Stimulated activated CD4-positive, alpha-beta T cell treated with anti-CD3 and anti-CD28 coated beads, Interleukin-1b, Interleukin-23, amount 100 ng/mL, for 4 hours (primary cell): Measurements from ENCODE around the gene NIP7.

Experiments
- DNase-seq, 2 donors: peaks; one replicate each; pipeline ENCODE4 v3.0.0-alpha.2; 2020; ENCODE audit warnings: low read depth in 2 of 2

The NIP7 gene

DNA sequence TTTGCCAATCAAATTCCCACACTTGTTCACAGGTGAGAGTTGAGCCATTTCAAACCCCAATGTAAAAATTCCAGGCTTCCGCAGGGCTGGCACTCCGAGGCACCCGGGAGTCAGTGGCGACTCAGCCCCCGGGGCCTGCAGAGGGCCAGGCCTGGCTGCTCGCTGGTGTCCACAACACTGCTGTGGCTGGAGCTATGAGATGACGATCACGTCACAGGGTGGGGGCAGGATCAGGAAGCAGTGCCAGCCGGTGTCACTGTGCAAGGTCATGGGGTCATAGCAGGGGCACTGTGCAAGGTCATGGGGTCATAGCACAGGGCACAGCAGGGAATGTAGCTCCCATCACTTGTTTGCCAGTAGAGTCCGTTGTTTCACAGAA, 20.7 kb upstream of the NIP7 start:
- DNase-seq, result no peak

DNA sequence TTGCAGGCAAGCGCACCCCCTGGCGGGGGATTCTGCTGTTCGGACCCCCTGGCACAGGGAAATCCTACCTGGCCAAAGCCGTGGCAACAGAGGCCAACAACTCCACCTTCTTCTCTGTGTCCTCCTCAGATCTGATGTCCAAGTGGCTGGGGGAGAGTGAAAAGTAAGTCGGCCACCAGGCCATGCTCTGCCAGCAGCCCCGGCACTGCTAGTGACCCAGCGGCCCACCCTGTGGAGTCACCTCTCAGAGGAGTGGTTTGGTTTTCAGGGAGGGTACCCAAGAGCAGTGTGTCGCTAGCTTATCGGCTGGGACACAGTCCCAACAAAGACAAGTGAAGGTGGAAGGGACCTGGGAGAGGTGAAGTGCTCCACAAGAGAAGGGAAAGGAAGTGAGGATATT, 20.2 kb upstream of the NIP7 start:
- no peak for DNase-seq

DNA sequence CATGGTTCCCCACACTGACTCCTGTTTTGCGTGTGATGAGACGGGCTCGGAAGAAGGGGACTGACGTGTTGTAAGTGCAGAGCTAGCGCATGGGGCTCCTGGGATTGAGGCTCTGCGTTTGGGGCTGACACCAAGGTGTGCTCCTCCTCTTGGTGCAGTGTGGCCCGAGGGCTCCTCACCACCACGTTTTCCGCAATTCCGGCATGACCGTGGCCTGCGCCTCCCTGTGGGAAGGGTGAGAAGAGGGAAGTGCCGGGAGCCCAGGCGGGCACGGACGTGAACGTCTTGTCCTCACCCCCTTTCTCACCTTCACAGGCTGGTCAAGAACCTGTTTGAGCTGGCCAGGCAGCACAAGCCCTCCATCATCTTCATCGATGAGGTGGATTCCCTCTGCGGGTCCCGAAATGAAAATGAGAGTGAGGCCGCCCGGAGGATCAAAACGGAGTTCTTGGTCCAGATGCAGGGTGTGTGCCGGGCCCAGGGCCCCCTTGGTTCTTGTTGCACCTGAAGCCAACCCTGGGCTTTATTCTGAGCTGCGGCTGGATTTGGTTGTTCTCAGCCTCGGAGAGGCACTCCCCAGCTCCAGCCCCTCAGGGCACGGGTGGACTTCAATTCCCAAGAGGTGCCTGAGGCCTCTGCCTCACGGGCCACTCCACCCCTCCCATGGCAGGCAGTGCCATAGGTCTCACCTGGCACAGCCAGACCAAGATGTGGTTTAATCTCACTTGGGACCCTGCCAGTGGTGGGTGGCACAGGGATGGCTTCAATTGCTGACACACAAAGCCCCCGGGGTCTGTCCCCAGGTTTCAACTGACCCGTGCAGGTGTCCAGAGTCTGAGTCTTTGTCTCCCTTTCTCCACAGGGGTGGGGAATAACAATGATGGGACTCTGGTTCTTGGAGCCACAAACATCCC, 19.5 kb upstream of the NIP7 start:
- DNase-seq, result no peak

DNA sequence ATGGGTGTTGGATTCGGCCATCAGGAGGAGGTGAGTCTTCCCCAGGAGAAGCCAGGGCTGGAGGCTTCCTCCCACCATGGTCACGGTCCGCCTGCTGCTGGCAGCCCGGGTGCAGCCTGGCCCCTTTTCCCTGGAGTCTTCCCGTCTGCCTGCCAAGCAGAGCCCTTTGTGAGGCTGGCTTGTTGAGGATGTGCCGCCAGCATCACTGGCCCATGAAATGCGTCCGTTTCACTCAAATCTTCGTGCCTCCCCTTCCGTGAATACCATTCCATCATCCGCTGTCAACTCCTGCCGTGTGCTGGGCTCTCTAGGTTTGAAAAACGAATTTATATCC, 18.9 kb upstream of the NIP7 start:
- no peak for DNase-seq

DNA sequence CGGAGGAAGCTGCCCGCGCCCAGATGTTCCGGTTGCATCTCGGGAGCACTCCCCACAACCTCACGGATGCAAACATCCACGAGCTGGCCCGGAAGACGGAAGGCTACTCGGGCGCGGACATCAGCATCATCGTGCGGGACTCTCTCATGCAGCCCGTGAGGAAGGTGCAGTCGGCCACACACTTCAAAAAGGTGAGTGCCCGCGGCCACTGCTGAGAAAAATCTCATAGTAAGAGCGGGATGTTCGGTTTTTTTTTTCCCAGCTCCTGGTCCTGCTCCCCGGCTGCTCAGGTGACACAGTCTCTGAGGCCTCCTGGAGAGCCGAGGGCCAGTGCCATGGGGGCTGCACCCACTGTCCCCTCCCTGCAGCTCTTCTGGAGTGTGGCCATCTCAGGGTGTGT, 18.5 kb upstream of the NIP7 start:
- DNase-seq, result no peak

DNA sequence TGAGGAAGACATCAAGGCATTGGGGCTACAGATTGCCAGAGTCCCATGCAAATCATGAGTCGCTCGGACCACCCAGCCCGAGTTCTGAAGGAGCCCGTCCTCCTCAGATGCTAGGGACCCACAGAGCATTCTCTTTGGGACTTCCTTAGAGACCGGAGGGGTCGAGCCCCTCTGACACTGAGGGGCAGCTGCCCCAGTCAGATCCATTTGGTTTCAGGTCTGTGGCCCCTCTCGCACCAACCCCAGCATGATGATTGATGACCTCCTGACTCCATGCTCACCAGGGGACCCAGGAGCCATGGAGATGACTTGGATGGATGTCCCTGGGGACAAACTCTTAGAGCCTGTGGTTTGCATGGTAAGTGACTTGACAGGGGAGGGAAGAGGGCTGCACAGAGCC, 17.2 kb upstream of the NIP7 start:
- no peak for DNase-seq

DNA sequence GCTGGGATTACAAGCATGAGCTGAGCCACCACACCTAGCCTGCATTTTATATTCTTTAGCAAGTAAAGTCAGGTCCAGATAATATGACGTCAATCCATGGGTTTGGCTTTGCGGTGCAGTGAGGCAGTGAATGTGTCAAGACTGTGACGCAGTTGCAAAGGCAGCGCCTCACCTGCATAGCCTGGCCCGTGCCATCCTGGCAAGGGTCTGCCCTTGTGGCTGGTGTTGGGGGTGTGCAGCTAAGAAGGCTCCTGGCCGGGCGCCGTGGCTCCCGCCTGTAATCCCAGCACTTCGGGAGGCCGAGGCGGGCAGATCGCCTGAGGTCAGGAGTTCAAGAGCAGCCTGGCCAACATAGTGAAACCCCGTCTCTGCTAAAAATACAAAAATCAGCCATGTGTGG, 16.2 kb upstream of the NIP7 start:
- DNase-seq, result no peak

DNA sequence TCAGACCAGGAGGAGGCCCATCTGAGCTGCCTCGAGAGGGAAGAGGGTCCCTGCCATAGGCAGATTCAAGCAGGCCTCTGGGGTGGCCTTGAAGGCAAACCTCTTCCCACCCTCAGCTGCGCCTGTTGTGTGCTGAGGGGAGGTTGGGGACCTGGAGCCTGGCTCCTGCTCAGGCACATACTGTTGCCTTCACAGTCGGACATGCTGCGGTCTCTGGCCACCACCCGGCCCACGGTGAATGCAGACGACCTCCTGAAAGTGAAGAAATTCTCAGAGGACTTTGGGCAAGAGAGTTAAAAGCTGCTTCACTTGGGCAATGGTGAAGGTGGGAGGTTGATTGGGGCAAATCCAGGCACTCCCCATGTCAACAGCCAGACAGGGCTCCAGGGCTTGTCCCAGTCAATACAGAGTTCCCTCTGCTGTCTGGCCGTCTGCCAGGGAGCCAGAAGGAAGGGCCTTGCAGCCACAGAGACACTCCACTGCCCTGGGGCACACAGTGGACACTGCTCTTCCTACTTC, 15.5 kb upstream of the NIP7 start:
- no peak for DNase-seq

DNA sequence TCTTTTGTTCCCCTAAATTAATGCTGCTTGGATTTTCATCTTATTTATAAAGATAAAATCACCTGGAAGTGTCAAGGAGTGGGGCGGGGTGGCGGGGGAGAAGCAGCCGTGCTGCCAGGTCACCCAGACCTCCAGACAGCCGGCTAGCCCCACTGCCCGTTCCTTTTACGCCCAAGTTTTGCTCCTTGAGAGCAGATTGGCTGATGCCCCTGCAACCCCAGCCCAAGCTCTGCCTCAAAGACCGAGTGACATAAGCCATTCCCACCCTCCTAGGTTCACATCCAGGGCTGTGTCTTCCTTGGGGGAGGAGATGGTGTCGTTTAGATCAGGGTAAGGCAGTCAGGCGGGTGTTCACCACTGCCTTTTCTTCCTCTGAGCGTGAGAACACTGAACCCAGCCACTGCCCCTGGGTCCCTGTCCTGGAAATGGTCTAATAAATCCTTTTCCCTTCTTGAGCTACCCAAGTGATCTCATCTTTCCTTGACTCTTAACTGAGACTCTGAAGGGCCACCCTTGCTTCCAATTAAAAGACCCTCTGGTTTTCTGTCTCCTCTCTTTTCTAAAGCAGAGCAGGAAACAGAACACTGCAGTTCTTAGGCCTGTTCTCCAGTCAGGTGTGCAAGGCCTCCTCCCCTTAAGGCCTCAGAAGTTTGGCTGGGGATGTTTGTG, 14.9 kb upstream of the NIP7 start:
- no peak for DNase-seq

DNA sequence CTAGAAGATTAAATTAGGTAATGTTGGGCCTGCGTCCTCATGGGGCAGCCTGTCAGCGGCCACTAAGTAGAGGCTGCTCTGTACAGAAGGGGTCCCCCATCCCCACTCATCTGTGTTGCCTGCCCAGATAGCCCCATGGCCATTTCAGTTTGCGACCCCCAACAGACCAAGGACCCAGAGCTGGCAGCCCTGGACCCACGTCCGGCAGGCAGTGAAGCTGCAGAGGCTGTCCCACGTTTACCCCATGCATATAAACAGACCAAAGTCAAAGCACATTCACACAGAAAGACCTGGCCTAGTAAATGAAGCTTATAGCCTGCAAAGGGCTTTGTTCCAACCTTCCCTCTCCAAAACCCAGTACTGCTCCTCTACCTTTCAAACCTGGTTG, 13.8 kb upstream of the NIP7 start:
- DNase-seq, result no peak

DNA sequence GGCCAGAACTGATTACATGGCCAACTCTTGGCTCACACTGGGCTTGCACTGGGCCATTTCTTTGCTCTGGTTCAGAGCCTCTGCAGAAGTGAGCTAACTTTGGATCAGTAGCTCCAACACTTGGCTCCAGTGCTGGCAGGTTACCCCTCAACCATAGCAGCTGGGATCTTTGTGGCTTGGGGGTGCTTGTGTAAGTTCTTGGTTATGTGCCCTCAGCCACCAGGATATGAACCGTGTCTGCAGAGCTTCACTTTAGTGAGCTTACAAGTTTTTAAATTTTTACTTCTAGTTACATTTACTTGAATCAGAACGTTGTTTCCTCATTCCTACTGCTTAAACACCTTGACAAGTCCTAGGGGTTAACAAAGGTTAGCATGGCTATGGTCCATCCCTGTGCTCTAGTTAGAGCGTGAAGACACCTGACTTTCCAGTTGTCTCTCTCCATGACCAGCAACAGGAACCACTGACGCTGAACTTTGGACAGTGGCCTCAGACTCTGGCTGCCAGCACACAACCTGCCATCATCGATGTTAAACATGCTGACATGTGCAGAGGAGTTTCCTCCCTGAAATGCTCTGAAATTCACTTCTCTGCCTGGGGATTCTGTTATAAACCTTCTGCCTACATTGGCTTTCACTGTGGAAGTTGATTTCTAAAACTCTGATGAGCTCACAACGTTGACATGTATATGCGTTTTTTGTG, 13.2 kb upstream of the NIP7 start:
- DNase-seq, result no peak

DNA sequence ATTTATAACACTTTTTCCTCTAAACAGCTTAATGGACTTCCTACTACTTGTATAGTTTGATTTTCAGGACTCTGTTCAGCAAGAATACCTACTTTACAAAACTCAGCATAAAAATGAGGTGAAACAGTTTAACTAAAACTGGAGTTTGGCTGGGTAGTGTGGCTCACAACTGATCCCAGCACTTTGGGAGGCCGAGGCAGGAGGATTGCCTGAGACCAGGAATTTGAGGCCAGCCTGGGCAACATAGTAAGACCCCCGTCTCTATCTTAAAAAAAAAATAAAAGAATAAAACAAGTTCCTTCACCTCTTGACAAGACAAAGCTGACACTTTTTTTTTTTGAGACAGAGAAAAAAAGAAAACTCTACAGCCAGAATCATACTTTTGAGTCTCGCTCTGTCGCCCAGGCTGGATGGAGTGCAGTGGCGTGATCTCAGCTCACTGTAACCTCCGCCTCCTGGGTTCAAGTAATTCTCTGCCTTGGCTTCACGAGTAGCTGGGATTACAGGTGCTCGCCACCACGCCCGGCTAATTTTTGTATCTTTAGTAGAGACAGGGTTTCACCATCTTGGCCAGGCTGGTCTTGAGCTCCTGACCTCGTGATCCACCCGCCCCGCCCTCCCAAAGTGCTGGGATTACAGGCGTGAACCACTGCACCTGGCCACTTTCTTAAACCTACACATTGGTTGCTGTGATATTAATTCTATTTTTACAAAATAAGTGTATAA, 11.8 kb upstream of the NIP7 start:
- DNase-seq, result no peak

DNA sequence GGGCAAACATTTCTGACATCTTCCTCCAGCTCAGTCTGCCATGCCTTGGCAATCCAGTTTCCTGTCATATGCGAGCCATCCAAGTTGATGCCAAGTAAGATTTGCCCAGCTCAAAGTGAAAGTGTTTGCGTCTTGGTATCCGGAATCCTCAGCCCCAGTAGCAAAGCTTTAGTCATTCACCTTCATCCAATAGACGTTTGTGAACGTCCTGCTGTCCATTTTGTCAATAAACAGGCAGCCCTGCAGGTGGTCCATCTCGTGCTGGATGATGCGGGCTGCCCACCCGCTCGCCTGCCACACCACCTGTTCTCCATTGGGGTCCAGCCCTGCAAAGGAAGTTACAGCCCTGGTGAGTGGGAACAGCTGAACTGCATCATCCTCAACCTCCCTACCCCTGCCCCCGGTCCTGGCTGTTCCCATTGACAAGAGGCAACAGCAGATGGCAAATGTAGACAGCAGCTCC, 10.7 kb upstream of the NIP7 start:
- no peak for DNase-seq

DNA sequence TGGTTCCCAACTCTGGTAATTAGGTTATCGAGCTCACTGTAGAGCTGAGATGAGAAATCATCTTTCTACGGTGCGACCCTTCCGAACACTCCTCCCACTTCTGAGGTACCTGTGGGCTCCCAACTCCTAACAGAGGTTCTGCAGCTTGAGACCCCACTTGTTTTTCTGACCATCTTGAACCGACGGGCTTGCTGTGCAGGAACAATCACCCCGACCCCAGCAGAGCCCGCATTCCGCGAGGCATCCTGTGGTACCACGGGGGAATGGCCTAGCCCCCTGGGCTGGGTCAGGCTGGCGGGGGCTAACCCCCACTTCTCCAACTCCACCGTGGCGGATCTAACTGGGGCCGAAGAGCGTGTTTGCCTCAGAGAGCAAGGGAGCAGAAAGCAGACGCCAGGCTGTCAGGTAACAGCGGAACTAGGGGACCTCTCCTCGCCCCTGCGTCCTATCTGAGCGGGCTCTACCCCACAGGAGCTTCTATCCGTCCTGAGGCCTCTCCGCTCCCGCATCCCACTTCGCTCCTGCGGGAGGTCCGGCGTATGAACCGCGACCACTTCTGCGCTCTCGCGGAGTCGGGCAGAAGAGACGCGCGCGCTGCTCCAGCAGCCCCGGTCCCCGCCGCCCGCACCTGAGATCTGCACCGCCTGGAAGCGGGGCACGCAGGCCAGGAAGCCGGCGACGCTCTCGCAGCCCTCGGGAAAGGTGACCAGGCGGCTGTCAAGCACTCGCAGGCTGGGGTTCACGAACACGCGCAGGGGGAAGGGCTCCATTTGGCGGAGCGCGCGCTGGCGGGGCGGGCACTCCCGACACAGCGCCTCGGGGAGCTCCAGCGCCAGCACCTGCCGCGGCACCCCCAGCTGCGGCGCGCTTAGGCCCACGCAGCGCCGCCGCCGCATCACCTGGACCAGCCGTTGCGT, 9.9 kb upstream of the NIP7 start:
- peak; percentile 48 for DNase-seq

DNA sequence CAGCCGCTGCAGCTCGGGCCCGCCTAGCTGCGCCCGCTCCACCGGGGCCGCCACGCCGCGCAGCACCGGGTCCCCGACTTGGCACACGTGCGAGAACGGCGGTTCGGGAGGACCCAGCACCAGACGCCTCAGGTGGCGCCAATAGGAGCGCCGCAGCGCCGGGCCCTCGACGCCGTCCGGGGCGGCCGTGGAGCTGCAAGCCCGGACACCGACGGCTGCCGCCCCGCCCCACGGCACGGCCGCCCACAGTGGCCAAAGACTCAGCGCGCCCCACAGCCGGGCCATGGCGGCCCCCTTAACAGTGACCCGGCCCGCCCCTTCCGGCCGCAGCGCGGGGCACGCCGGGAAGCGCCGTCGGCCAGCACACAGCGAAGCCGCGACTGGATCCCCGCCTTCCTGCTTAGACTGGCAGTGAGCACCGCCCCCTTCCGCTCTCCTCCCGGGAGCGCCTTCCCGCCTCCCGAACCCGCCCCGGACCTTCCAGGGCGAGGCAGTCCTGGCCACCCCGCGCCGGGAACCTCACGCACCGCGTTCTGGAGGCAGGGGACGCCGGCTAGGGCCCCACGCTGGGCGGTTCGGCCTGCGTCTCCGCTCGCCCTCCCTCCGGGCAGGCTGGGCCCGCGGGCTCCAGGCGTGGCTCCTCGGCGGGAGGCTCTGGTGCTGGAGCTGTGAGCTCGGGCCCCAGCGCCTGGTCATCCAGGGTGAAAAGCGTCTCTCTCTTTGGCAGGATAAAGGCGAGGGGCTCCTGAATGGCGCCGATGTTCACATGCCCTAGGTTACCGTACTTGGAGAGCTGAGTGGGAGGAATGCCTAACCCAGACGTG, 9.1 kb upstream of the NIP7 start, which contains the start of gene PDF:
PDF (minus strand) TSS at position 303 of the 824 bp plus-strand sequence; CDS start at position 285, 18 bp downstream.
- peak; percentile 68 to 78 for DNase-seq

DNA sequence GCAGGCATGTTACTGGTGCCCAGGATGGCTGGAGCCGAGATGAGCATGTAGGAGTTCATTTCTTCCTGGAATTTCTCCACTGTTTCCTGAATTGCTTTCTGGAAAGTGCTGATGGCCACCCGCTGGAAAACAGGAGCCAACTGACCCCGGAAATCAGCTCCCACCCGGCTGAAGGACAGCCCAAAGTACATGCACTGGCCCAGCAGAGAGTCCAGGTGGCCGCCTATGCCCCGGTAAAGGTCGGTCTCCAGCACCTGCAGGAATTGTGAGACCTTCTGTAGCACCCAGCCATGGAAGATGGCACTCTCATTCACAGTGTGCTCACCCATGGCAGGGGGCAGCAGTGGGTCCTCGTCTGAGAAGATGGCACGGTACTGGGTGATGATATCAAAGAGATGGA, 4.9 kb upstream of the NIP7 start:
- no peak for DNase-seq

DNA sequence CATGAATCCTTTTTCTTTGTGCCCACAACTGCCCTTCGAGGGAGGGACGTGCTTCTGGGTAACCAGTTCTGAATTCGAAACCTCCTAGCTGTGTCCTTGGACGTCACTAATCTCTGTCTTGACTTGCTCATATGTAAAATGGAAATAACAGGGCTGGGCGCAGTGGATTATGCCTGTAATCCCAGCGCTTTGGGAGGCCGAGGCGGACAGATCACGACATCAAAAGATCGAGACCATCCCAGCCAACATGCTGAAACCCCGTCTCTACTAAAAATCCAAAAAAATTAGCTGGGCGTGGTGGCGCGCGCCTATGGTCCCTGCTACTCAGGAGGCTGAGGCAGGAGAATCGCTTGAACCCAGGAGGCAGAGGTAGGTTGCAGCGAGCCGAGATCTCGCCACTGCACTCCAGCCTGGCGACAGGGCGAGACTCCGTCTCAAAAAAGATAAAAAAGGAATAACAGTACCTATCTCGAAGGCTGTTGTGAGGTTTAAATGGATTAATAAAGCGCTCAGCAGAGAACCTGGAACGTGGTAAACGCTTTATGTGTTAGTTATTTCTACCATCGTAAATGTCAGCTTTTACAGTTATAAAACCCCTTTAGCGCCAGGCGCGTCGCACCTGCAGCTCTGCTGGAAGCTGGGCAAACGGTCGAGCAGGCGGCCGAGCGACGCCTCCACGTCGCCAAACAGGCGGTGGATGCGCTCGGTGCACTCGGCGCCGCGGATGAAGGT, 849 bp upstream of the NIP7 start:
- DNase-seq, result no peak

DNA sequence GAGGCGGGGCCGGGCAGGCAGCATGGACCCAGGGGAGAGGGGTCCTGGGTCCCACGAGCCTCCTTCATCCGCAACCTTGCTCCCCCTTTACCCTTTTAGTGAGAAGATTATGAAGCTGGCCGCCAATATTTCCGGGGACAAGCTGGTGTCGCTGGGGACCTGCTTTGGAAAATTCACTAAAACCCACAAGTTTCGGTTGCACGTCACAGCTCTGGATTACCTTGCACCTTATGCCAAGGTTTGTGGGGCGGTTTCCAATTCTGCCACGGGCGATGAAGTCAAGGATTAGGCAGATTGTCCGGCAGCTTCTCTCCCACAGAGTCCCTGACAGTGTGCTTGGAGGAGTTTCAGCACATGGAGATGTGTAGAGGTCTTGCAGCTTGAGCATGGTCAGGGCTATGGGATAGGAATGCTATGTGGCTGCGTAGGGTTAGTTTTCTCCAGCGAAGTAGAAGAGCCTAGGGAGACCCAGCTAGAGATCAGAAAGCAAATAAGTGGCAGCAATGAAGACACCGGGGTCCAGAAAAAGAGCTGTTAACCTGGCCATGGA, 598 bp downstream of the NIP7 start:
- no peak for DNase-seq

DNA sequence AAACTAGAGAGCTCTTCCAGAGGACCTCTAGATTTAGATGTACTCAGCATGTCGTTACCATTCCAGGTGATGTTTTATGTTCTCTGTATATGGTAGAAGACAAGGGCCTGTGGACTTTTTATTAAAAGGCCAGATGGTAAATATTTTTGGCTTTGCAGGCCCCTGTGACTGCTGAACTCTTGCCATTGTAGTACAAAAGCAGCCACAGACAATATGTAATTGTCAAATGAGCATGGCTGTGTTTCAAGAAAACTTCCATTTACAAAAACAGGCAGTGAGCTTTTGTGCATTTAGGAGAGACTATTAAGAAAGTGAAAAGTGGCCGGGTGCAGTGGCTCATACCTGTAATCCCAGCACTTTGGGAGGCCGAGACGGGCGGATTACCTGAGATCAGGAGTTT, 4.6 kb downstream of the NIP7 start:
- DNase-seq, result no peak
